ENCODE measurements around the gene RALGAPA2. TPM values are rescaled to one million over a fixed set of nuclear protein-coding genes. Genes with fewer than 3 reads are reported as not detected.

The RALGAPA2 gene
- total and polyA plus RNA-seq, 2 of the 13 experiments (the other 11 are each of a cell fraction or from before 2014, with no cell fraction given): 13.8 to 17.7 TPM

DNA sequence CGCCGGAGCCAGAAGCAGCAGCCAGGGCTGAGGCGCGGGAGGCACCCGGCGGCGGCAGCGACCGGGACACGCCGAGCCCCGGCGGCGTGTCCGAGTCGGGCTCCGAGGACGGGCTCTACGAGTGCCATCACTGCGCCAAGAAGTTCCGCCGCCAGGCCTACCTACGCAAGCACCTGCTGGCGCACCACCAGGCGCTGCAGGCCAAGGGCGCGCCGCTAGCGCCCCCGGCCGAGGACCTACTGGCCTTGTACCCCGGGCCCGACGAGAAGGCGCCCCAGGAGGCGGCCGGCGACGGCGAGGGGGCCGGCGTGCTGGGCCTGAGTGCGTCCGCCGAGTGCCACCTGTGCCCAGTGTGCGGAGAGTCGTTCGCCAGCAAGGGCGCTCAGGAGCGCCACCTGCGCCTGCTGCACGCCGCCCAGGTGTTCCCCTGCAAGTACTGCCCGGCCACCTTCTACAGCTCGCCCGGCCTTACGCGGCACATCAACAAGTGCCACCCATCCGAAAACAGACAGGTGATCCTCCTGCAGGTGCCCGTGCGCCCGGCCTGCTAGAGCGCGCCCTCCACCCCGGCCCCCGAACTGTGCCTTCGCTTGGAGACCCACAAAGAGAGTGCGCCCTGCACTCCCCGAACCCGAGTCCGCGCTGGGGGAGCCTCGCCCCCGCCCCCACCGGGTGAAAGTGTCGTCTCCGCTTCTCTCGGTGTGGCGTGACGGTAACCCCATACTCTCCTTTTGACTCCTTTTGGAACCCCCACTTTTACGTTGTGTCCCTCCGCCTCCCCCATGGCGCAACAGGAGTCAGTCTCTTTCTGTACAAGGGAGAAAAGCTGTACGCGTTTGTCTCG is 343.0 kb downstream of the RALGAPA2 start (continued):
- TF ChIP-seq, protein P1, sequence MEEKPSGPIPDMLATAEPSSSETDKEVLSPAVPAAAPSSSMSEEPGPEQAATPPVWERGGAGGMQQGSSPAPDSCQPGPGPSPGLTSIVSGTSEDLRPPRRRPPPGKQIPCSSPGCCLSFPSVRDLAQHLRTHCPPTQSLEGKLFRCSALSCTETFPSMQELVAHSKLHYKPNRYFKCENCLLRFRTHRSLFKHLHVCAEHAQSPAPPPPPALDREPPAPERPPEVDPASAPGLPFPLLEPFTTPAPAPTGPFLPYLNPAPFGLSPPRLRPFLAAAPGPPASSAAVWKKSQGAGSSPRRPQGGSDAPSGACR (CRISPR knock-in tag; IDR thresholded peaks at IDR 0.05): no peak
- TF ChIP-seq HOXA5 (CRISPR knock-in tag; IDR thresholded peaks at IDR 0.05) (no peak), ZNF550 (CRISPR knock-in tag; IDR thresholded peaks at IDR 0.05; ENCODE audit: borderline replicate concordance) (no peak), KIAA2018 (CRISPR knock-in tag; IDR thresholded peaks at IDR 0.05; ENCODE audit: borderline replicate concordance) (no peak)

All from HepG2 (cell line).